Parathyroid adenoma (tissue), 2 donors: ENCODE data around the gene KRT82.

Source experiments
- H2AFZ ChIP-seq: fragments of 300-600 bp; sonication (generic); one replicate; pipeline ENCODE4 v1.7.0; 2017; ENCODE audit warnings: antibody characterized with exemption, mild to moderate bottlenecking
- H3K27ac ChIP-seq: fragments of 300-600 bp; sonication (generic); one replicate; pipeline ENCODE4 v1.7.0; 2017
- H3K27me3 ChIP-seq: fragments of 300-600 bp; sonication (generic); one replicate; pipeline ENCODE4 v1.7.0; 2017; ENCODE audit warnings: low read length; ENCODE audit not compliant: control insufficient read depth, insufficient read depth
- H3K36me3 ChIP-seq: fragments of 300-600 bp; sonication (generic); one replicate; pipeline ENCODE4 v1.7.0; 2017; ENCODE audit warnings: low read length; ENCODE audit not compliant: control insufficient read depth, insufficient read depth
- H3K4me1 ChIP-seq: fragments of 300-600 bp; sonication (generic); one replicate; pipeline ENCODE4 v1.7.0; 2017; ENCODE audit warnings: control low read depth
- H3K4me2 ChIP-seq: fragments of 300-600 bp; sonication (generic); one replicate; pipeline ENCODE4 v1.7.0; 2017; ENCODE audit warnings: low read length
- H3K4me3 ChIP-seq: fragments of 300-600 bp; sonication (generic); one replicate; pipeline ENCODE4 v1.7.0; 2017; ENCODE audit warnings: low read depth, low read length
- H3K79me2 ChIP-seq: fragments of 300-600 bp; sonication (generic); one replicate; pipeline ENCODE4 v1.7.0; 2017; ENCODE audit warnings: control low read depth
- H3K9ac ChIP-seq: fragments of 300-600 bp; sonication (generic); one replicate; pipeline ENCODE4 v1.7.0; 2017; ENCODE audit warnings: mild to moderate bottlenecking
- H3K9me3 ChIP-seq: fragments of 300-600 bp; sonication (generic); one replicate; pipeline ENCODE4 v1.7.0; 2017; ENCODE audit warnings: low read length; ENCODE audit not compliant: control insufficient read depth
- TF ChIP-seq, protein P1 (sequence below): fragments of 300-600 bp; sonication (generic); IDR thresholded peaks from one replicate; pipeline ENCODE4 v1.7.0; 2017; ENCODE audit warnings: antibody characterized with exemption, mild to moderate bottlenecking
- donor health status: primary hyperparathyroidism.

Gene KRT82

DNA sequence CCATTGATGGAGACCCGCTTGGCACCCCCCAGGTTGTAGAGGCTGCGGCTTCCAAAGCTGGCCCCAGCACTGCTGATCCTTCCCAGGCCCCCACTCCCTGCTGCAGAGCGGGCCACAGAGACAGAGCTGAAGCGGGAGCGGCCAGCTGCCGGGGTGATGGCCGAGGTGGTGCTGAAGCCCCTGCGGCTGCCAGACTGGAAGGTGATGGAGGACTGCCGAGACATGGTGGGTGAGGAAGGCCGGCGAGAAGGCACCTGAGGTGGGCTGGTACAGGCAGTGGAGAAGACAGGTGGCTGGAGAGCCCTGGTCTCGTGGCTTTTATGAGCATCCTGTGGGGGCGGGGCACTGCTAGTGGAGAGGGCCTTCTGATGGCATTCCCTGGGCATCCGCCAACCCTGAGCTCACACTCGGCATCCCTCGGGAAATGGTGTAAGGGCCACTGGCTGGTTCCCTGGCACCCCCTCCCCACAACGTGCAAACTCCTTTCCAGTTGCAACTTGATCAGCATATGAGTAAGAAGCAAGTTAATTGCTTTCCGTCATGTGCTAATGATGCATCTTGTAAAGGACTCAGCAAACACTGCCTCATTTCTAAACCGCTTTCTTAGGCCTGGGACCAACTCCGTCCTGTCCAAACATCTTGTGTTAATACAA, 28.1 kb upstream of the KRT82 start, which contains the start of gene KRT75:
Gene KRT75, minus strand, starts transcription at position 291 of the 653 bp plus-strand sequence. Its CDS starts 67 bp downstream, at position 224.
- H3K9ac ChIP-seq, result no peak within 1 kb of the TSS
- no peak within 1 kb of the TSS for H2AFZ ChIP-seq
- TF ChIP-seq, protein P1, sequence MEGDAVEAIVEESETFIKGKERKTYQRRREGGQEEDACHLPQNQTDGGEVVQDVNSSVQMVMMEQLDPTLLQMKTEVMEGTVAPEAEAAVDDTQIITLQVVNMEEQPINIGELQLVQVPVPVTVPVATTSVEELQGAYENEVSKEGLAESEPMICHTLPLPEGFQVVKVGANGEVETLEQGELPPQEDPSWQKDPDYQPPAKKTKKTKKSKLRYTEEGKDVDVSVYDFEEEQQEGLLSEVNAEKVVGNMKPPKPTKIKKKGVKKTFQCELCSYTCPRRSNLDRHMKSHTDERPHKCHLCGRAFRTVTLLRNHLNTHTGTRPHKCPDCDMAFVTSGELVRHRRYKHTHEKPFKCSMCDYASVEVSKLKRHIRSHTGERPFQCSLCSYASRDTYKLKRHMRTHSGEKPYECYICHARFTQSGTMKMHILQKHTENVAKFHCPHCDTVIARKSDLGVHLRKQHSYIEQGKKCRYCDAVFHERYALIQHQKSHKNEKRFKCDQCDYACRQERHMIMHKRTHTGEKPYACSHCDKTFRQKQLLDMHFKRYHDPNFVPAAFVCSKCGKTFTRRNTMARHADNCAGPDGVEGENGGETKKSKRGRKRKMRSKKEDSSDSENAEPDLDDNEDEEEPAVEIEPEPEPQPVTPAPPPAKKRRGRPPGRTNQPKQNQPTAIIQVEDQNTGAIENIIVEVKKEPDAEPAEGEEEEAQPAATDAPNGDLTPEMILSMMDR, result no peak
- H3K79me2 ChIP-seq, result no peaks in the 10 kb centered on the region
- no peaks in the 10 kb centered on the region for H3K36me3 ChIP-seq
- H3K4me3 ChIP-seq, result no peak within 1 kb of the TSS
- no peaks in the 10 kb centered on the region for H3K9me3 ChIP-seq
- no peak within 1 kb of the TSS for H3K27ac ChIP-seq
- H3K4me2 ChIP-seq, result no peak within 1 kb of the TSS
- no peaks in the 10 kb centered on the region for H3K4me1 ChIP-seq
- no peaks in the 10 kb centered on the region for H3K27me3 ChIP-seq

DNA sequence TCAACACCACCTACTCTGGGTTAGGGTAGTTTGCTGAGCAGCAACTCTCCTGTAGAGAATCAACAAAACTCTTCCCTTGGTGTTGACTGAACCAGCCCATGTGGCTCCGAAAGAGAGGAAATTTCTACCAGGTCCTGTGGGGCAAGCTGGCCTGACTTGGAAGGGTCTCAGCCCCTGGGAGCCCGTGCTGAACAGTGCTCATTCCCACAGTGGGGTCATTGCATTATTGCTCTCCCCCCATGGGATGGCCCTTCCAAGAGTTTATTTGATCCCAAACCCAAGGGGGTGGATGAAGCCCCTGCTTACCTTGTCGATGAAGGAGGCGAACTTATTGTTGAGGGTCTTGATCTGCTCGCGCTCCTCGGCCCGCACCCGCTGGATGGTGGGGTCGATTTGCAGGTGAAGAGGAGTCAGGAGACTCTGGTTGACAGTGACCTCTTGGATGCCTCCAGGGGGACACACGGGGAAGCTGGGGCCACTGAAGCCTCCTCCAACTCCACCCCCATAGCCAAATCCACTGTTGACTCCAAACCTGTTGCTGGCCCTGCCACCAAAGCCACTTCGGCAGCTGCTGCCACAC, 27.5 kb upstream of the KRT82 start:
- no peaks in the 10 kb centered on the region for H3K27me3 ChIP-seq
- H3K36me3 ChIP-seq, result no peaks in the 10 kb centered on the region
- no peaks in the 10 kb centered on the region for H3K9me3 ChIP-seq
- no peak overlapping the region for H3K4me3 ChIP-seq
- H3K4me2 ChIP-seq, result no peak overlapping the region
- TF ChIP-seq, protein P1, result no peak
- H3K27ac ChIP-seq, result no peak overlapping the region
- H2AFZ ChIP-seq, result no peak overlapping the region
- no peaks in the 10 kb centered on the region for H3K4me1 ChIP-seq
- no peaks in the 10 kb centered on the region for H3K79me2 ChIP-seq
- no peak overlapping the region for H3K9ac ChIP-seq

DNA sequence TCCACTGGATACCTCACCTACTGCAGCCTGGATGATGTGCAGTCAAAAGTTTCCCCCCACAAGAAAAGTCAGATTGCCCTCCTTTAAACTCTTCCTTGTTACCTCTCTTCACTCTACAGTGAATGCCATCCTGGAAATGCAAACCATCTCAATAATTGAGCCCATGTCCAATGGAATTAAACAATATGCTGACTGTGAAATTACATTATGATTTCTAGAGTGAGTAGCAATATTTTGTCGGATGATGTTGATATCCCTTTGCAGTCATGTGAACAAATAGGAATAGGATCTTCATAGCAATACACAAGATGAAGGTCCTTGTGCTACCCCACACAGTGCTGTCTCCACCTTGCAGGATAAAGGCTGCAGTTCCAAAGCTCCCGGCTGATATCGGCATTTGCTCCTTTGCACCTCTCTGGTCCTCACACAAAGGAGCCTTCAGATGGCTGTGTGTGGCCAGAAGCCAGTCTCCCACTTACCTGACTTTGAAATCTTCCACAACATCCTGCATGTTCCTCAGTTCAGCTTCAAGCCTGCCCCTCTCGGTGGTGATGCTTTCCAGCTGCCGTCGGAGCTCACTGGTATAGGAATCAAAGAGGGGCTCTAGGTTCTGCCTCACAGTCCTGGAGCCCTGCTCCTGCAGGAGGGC, 26.5 kb upstream of the KRT82 start:
- Histone ChIP-seq H3K4me1 (no peaks in the 10 kb centered on the region), H2AFZ (no peak overlapping the region), H3K27ac (no peak overlapping the region), H3K9me3 (no peaks in the 10 kb centered on the region), H3K4me3 (no peak overlapping the region), H3K27me3 (no peaks in the 10 kb centered on the region), H3K9ac (no peak overlapping the region), H3K4me2 (no peak overlapping the region), H3K79me2 (no peaks in the 10 kb centered on the region), H3K36me3 (no peaks in the 10 kb centered on the region)
- TF ChIP-seq, protein P1, result no peak

DNA sequence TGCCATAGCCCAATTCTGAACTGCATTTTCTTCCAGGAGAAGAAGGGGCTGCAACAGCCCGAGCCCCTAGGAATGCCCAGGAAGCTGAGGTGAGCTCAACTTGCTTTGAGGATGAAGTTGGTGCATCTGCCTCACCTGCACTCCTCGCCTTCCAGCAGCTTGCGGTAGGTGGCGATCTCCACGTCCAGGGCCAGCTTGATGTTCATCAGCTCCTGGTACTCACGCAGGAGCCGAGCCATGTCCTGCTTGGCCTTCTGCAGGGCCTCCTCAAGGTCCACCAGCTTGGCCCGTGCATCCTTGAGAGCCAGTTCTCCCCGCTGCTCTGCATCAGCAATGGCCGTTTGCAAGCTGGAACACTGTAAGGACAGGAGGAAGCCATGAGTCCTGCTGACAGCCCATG, 22.0 kb upstream of the KRT82 start:
- H3K27me3 ChIP-seq, result no peaks in the 10 kb centered on the region
- no peak overlapping the region for H2AFZ ChIP-seq
- no peaks in the 10 kb centered on the region for H3K36me3 ChIP-seq
- H3K9ac ChIP-seq, result no peak overlapping the region
- H3K9me3 ChIP-seq, result no peaks in the 10 kb centered on the region
- no peaks in the 10 kb centered on the region for H3K4me1 ChIP-seq
- no peak overlapping the region for H3K4me3 ChIP-seq
- no peaks in the 10 kb centered on the region for H3K79me2 ChIP-seq
- H3K27ac ChIP-seq, result no peak overlapping the region
- TF ChIP-seq, protein P1, result no peak
- no peak overlapping the region for H3K4me2 ChIP-seq
